HG03521 (cell line): ENCODE data around the gene DZIP1L.
"Not testable (repeated sequence)": the region's sequence is repeated elsewhere in the genome, so short reads cannot be mapped to it uniquely, and the experiment has no call there.

Experiments used
- ATAC-seq: cut with Tn5 transposase; IDR thresholded peaks from one replicate; pipeline ENCODE4 v1.9.1; 2021; ENCODE audit warnings: mild to moderate bottlenecking, moderate library complexity; ENCODE audit not compliant: unreplicated experiment

The DZIP1L gene

GRCh38 chr3:138114988-138115971 is at the start of gene DZIP1L:
Gene DZIP1L, minus strand, starts transcription at chr3:138115608. Its CDS starts 11,637 bp downstream, at chr3:138103971.
- ATAC-seq, result peak; percentile 60

- ATAC-seq, result no peak
Measured at GRCh38 chr3:138165061-138165460, 49.7 kb upstream of the DZIP1L start.

GRCh38 chr3:138157743-138158142 is 42.3 kb upstream of the DZIP1L start:
- ATAC-seq, result no peak

- ATAC-seq, result no peak
Measured at GRCh38 chr3:138154534-138154933, 39.1 kb upstream of the DZIP1L start.

GRCh38 chr3:138148503-138148902 is 33.1 kb upstream of the DZIP1L start:
- ATAC-seq, result no peak

- ATAC-seq, result not testable (repeated sequence)
Measured at GRCh38 chr3:138142181-138142580, 26.8 kb upstream of the DZIP1L start.

GRCh38 chr3:138140940-138141339 is 25.5 kb upstream of the DZIP1L start:
- ATAC-seq, result no peak

GRCh38 chr3:138139691-138140090 is 24.3 kb upstream of the DZIP1L start:
- ATAC-seq, result no peak

- no peak for ATAC-seq
Measured at GRCh38 chr3:138137861-138138260, 22.5 kb upstream of the DZIP1L start.

- ATAC-seq, result no peak
Measured at GRCh38 chr3:138136201-138136600, 20.8 kb upstream of the DZIP1L start.

GRCh38 chr3:138135833-138136194 is 20.4 kb upstream of the DZIP1L start:
- no peak for ATAC-seq

GRCh38 chr3:138135146-138135832 is 19.9 kb upstream of the DZIP1L start:
- no peak for ATAC-seq

GRCh38 chr3:138132239-138132638 is 16.8 kb upstream of the DZIP1L start, which contains the start of gene A4GNT:
Gene A4GNT, minus strand, starts transcription at chr3:138132390. Its CDS starts 1,134 bp downstream, at chr3:138131256.
- ATAC-seq, result no peak

GRCh38 chr3:138127636-138128365 is 12.4 kb upstream of the DZIP1L start:
- no peak for ATAC-seq

- no peak for ATAC-seq
Measured at GRCh38 chr3:138125548-138126221, 10.3 kb upstream of the DZIP1L start.

GRCh38 chr3:138124706-138125355 is 9.4 kb upstream of the DZIP1L start:
- no peak for ATAC-seq

GRCh38 chr3:138124188-138124587 is 8.8 kb upstream of the DZIP1L start:
- no peak for ATAC-seq

GRCh38 chr3:138119423-138119766 is 4.0 kb upstream of the DZIP1L start:
- ATAC-seq, result no peak

GRCh38 chr3:138118612-138119422 is 3.4 kb upstream of the DZIP1L start:
- ATAC-seq, result peak; percentile 63
